PC-3 (cell line): ENCODE results near the gene FAM120B. TPM values are rescaled to one million over a fixed set of nuclear protein-coding genes. Genes with fewer than 3 reads are reported as not detected.
"Not testable (repeated sequence)": the region's sequence is repeated elsewhere in the genome, so short reads cannot be mapped to it uniquely, and the experiment has no call there.

Experiments used
- ATAC-seq: fragments of 200-7000 bp; cut with Tn5 transposase; 2 replicates; pipeline ENCODE4 v1.9.1; 2020; ENCODE audit warnings: mild to moderate bottlenecking, moderate library complexity
- BruUV-seq: library from RNA; stranded (reverse); fragments of 400-500 nt; replicated peaks from 2 replicates; lab custom pipeline; 2021; lab: Mats Ljungman, UMichigan
- CTCF ChIA-PET: fragments of 300-600 bp; sonication (Branson Sonifier 250); formaldehyde crosslinking; loops from one replicate; lab custom pipeline; 2022; ENCODE audit warnings: antibody characterized with exemption; lab: Charles Lee
- POLR2A ChIA-PET: fragments of 300-600 bp; sonication (Branson Sonifier 250); formaldehyde crosslinking; loops from one replicate; lab custom pipeline; 2022; ENCODE audit warnings: antibody characterized with exemption; ENCODE audit not compliant: unreplicated experiment; lab: Charles Lee
- DNase-seq: peaks from one replicate; pipeline ENCODE4 v3.0.0-alpha.2; 2015
- H2AFZ ChIP-seq: fragments of 300-600 bp; sonication (generic); 2 replicates; pipeline ENCODE4 v1.6.0; 2016; ENCODE audit warnings: antibody characterized with exemption, low read length
- H3F3A ChIP-seq: fragments of 300-600 bp; sonication (generic); one replicate; pipeline ENCODE4 v1.6.0; 2017; ENCODE audit warnings: antibody characterized with exemption, low read length, control low read depth, mild to moderate bottlenecking; ENCODE audit not compliant: unreplicated experiment
- H3K27ac ChIP-seq: fragments of 300-600 bp; sonication (generic); 2 replicates; pipeline ENCODE4 v1.5.1; 2016; ENCODE audit warnings: mild to moderate bottlenecking, low read length
- H3K27me3 ChIP-seq: fragments of 300-600 bp; sonication (generic); 2 replicates; pipeline ENCODE4 v1.6.1; 2016; ENCODE audit warnings: low read length, mixed read lengths
- H3K36me3 ChIP-seq: fragments of 300-600 bp; sonication (generic); 2 replicates; pipeline ENCODE4 v1.6.1; 2016; ENCODE audit warnings: low read depth, mixed run types, low read length, mixed read lengths
- H3K4me1 ChIP-seq: fragments of 300-600 bp; sonication (generic); 2 replicates; pipeline ENCODE4 v1.5.1; 2016; ENCODE audit warnings: low read length; ENCODE audit not compliant: insufficient read depth
- H3K4me2 ChIP-seq: fragments of 300-600 bp; sonication (generic); 2 replicates; pipeline ENCODE4 v1.6.0; 2016; ENCODE audit warnings: low read length
- H3K4me3 ChIP-seq: fragments of 300-600 bp; sonication (generic); 2 replicates; pipeline ENCODE4 v1.5.1; 2016; ENCODE audit warnings: mild to moderate bottlenecking, low read length, mixed read lengths
- H3K79me2 ChIP-seq: fragments of 300-600 bp; sonication (generic); 2 replicates; pipeline ENCODE4 v1.6.1; 2017; ENCODE audit warnings: low read length, mixed read lengths
- H3K9ac ChIP-seq: fragments of 300-600 bp; sonication (generic); 2 replicates; pipeline ENCODE4 v1.6.0; 2016; ENCODE audit warnings: mild to moderate bottlenecking, low read length
- H3K9me2 ChIP-seq: fragments of 300-600 bp; sonication (generic); replicated peaks from 2 replicates; pipeline ENCODE4 v1.6.1; 2016; ENCODE audit warnings: mixed run types, low read length, mixed read lengths
- H3K9me3 ChIP-seq: fragments of 300-600 bp; sonication (generic); 2 replicates; pipeline ENCODE4 v1.6.1; 2016; ENCODE audit warnings: low read length, mixed read lengths
- H4K20me1 ChIP-seq: fragments of 300-600 bp; sonication (generic); 2 replicates; pipeline ENCODE4 v1.6.1; 2016; ENCODE audit warnings: low read length, mixed read lengths
- EZH2 ChIP-seq: fragments of 300-600 bp; sonication (generic); IDR thresholded peaks from one replicate; pipeline ENCODE4 v1.6.1; 2017; ENCODE audit warnings: antibody characterized with exemption, mild to moderate bottlenecking, low read length; ENCODE audit not compliant: unreplicated experiment
- EZH2phosphoT487 ChIP-seq: fragments of 300-600 bp; sonication (generic); IDR thresholded peaks from 2 replicates; pipeline ENCODE4 v1.6.1; 2018; ENCODE audit warnings: mild to moderate bottlenecking, antibody characterized with exemption, low read length, borderline replicate concordance
- intact Hi-C: fragments of 100-400 bp; cut with micrococcal nuclease; formaldehyde crosslinking; loops from 2 replicates; pipeline ENCODE4 v1.9.0; 2023
- total RNA-seq: library from RNA; depleted of rRNA; stranded (reverse); fragments of >200 nt; gene quantifications from 2 replicates; pipeline ENCODE4 v1.2.3, GENCODE V29; 2014
- TF ChIP-seq, protein P1 (sequence below): fragments of 300-600 bp; sonication (generic); conservative IDR thresholded peaks from 2 replicates; pipeline ENCODE4 v1.5.1; 2017; ENCODE audit warnings: antibody characterized with exemption, low read depth, mild to moderate bottlenecking, low read length

FAM120B gene
- total RNA-seq, 1 experiment from 2014 or later, result 8.7 TPM

DNA sequence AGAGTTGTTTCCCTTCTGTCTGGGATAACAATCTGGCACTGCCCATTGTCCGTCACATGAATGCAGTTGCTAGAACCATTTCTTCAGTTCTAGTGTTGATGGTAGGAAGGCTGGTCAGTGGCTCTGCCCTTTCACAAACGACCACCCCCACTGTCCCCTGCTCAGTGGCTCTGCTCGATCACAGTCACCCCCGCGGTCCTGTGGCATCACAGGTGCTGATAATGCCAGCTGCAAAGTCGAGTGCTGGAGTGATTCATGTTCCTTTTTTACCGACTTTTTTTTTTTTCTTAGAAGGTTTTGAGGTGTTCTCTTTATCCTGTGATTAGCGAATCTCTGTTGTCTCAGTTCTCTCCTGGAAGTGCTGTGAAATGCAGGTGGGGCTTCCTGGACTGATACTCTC is 22.8 kb downstream of the FAM120B start:
- H3K36me3 ChIP-seq, result no peaks in the 10 kb centered on the region; the same call in none of the 2 replicates
- no peaks in the 10 kb centered on the region for H3F3A ChIP-seq
- H3K4me1 ChIP-seq, result no peaks in the 10 kb centered on the region
- no peaks in the 10 kb centered on the region for H3K79me2 ChIP-seq
- H2AFZ ChIP-seq, result no peak overlapping the region
- intact Hi-C loops, result no loop called here
- no peak overlapping the region for H3K27ac ChIP-seq
- H3K27me3 ChIP-seq, result no peaks in the 10 kb centered on the region
- ChIA-PET POLR2A (no interaction called here), CTCF (no interaction called here)
- TF ChIP-seq EZH2phosphoT487 (no peak), EZH2 (no peak)
- TF ChIP-seq, protein P1, sequence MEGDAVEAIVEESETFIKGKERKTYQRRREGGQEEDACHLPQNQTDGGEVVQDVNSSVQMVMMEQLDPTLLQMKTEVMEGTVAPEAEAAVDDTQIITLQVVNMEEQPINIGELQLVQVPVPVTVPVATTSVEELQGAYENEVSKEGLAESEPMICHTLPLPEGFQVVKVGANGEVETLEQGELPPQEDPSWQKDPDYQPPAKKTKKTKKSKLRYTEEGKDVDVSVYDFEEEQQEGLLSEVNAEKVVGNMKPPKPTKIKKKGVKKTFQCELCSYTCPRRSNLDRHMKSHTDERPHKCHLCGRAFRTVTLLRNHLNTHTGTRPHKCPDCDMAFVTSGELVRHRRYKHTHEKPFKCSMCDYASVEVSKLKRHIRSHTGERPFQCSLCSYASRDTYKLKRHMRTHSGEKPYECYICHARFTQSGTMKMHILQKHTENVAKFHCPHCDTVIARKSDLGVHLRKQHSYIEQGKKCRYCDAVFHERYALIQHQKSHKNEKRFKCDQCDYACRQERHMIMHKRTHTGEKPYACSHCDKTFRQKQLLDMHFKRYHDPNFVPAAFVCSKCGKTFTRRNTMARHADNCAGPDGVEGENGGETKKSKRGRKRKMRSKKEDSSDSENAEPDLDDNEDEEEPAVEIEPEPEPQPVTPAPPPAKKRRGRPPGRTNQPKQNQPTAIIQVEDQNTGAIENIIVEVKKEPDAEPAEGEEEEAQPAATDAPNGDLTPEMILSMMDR, result no peak
- H4K20me1 ChIP-seq, result no peaks in the 10 kb centered on the region
- no peak for ATAC-seq
- no peaks in the 10 kb centered on the region for H3K9me3 ChIP-seq
- H3K9ac ChIP-seq, result no peak overlapping the region
- no TSS peak for BruUV-seq
- no peak overlapping the region for H3K4me3 ChIP-seq
- DNase-seq, result no peak
- no peaks in the 10 kb centered on the region for H3K9me2 ChIP-seq
- no peak overlapping the region for H3K4me2 ChIP-seq

DNA sequence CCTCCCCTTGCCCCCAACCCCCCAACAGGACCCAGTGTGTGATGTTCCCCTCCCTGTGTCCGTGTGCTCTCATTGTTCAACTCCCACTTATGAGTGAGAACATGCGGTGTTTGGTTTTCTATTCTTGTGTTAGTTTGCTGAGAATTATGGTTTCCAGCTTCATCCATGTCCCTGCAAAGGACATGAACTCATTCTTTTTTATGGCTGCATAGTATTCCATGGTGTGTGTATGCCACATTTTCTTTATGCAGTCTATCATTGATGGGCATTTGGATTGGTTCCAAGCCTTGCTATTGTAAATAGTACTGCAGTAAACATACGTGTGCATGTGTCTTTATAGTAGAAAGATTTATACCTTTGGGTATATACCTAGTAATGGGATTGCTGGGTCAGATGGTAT is 28.6 kb downstream of the FAM120B start:
- CTCF ChIA-PET, DNase-seq, H3K9ac ChIP-seq, H3K4me2 ChIP-seq, H3K4me1 ChIP-seq, ATAC-seq, H3K9me2 ChIP-seq, H3K79me2 ChIP-seq, H3K4me3 ChIP-seq, POLR2A ChIA-PET, H2AFZ ChIP-seq, H3F3A ChIP-seq, H3K36me3 ChIP-seq, H3K27ac ChIP-seq, H3K27me3 ChIP-seq, H3K9me3 ChIP-seq, BruUV-seq, H4K20me1 ChIP-seq, intact Hi-C loops: not testable (repeated sequence)

DNA sequence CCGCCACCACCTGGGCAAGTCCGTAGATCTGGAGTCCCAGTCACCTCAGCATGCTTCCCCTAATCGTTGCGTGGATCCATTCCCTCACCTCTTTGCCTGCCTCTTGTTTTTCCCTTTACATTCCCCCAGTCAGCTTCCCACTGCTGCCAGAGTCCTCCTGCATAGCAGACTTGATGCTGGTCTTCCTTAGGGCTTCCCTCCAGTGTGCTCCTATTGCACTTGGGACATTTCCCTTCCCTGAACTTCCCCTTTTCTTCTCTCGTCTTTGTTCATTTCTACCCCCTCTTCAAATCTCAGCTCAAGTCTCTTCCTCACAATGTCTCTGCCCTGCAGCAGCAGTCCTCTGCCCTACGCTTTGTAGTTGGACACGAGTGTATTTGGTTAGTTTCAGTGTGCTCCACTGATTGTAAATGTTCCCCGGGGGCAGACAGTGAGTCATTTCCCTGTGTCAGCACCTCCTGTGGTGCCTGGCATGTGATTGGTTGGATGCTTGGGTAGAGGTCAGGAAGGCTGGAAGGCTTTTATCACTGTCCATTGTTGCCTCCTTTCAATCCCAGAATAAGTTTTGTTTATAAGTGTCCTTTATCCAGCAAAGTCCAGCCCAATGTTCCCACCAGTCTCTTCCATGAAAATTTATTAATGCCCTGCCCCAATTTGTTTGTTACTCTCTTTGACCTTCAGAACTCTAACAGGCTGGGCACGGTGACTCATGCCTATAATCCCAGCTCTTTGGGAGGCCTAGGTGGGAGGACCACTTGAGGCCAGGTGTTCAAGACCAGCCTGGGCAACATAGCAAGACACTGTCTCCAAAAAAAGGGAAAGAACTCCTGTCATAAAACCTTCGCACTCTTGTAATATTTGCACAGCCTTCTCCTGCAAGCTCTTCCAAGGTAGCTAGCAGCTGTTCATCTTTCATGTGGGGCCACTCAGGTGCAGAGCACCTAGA is 38.3 kb downstream of the FAM120B start:
- Histone ChIP-seq H3K36me3 (peaks cover 8% of the 10 kb centered on the region), H3F3A (no peaks in the 10 kb centered on the region), H3K27ac (no peak overlapping the region), H3K4me2 (no peak overlapping the region), H3K9me2 (no peaks in the 10 kb centered on the region), H3K79me2 (no peaks in the 10 kb centered on the region), H3K9ac (no peak overlapping the region), H4K20me1 (0 out of 2 replicates have a peak, but pooled peaks cover 5% of the 10 kb centered on the region), H3K4me3 (no peak overlapping the region), H3K27me3 (no peaks in the 10 kb centered on the region), H2AFZ (no peak overlapping the region), H3K9me3 (no peaks in the 10 kb centered on the region), H3K4me1 (peaks cover 12% of the 10 kb centered on the region)
- intact Hi-C loops, result no loop called here
- ChIA-PET CTCF (no interaction called here), POLR2A (no interaction called here)
- no TSS peak for BruUV-seq
- TF ChIP-seq EZH2 (no peak), EZH2phosphoT487 (no peak)
- TF ChIP-seq, protein P1, result no peak
- DNase-seq (peak; percentile 39), ATAC-seq (peak; percentile 95)
